Osteoblast (primary cell): ENCODE results near the gene LOXHD1. TPM values are rescaled to one million over a fixed set of nuclear protein-coding genes. Genes with fewer than 3 reads are reported as not detected.
A peak's percentile ranks its signal among the peaks of the same experiment; 100 is the strongest.

ENCODE experiments used
- DNase-seq: peaks from one replicate; pipeline ENCODE4 v3.0.0; 2011; ENCODE audit warnings: low spot score, mixed read lengths; ENCODE audit not compliant: insufficient read length; ENCODE audit errors: missing footprints
- H2AFZ ChIP-seq: 2 replicates; pipeline ENCODE4 v1.6.0; 2011; ENCODE audit warnings: mild to moderate bottlenecking, low read length
- H3K27ac ChIP-seq: 2 replicates; pipeline ENCODE4 v1.5.1; 2011; ENCODE audit warnings: mild to moderate bottlenecking, low read depth, low read length, moderate library complexity
- H3K27me3 ChIP-seq: 2 replicates; pipeline ENCODE4 v1.6.0; 2012; ENCODE audit warnings: mild to moderate bottlenecking, control low read depth, inconsistent platforms, low read length, moderate library complexity; ENCODE audit not compliant: insufficient read depth
- H3K36me3 ChIP-seq: 2 replicates; pipeline ENCODE4 v1.5.1; 2011; ENCODE audit warnings: mild to moderate bottlenecking, low read length, control low read depth, moderate library complexity; ENCODE audit not compliant: insufficient read depth
- H3K4me1 ChIP-seq: 2 replicates; pipeline ENCODE4 v1.5.1; 2011; ENCODE audit warnings: mild to moderate bottlenecking, low read length, control low read depth, moderate library complexity; ENCODE audit not compliant: insufficient read depth
- H3K4me2 ChIP-seq: 2 replicates; pipeline ENCODE4 v1.6.0; 2011; ENCODE audit warnings: mild to moderate bottlenecking, low read length; ENCODE audit not compliant: insufficient read depth
- H3K4me3 ChIP-seq: fragments of 200-600 bp; sonication (generic); 3 replicates; pipeline ENCODE4 v1.5.1; 2012; ENCODE audit warnings: mild to moderate bottlenecking, low read length, inconsistent platforms; ENCODE audit not compliant: insufficient read depth
- H3K79me2 ChIP-seq: 2 replicates; pipeline ENCODE4 v1.6.0; 2012; ENCODE audit warnings: mild to moderate bottlenecking, low read length, control low read depth, inconsistent platforms; ENCODE audit not compliant: insufficient read depth
- H3K9me3 ChIP-seq: 2 replicates; pipeline ENCODE4 v1.5.1; 2011; ENCODE audit warnings: low read depth, low read length, control low read depth
- H4K20me1 ChIP-seq: 2 replicates; pipeline ENCODE4 v1.6.0; 2012; ENCODE audit warnings: mild to moderate bottlenecking, low read length, control low read depth; ENCODE audit not compliant: insufficient read depth
- total RNA-seq: library from RNA; depleted of rRNA; stranded (reverse); fragments of >200 nt; gene quantifications from 2 replicates; pipeline ENCODE4 v1.2.3, GENCODE V29; 2012
- TF ChIP-seq, protein P1 (sequence below): IDR thresholded peaks from 2 replicates; pipeline ENCODE4 v1.5.1; 2011; ENCODE audit warnings: mild to moderate bottlenecking, low read depth, low read length, moderate library complexity; ENCODE audit errors: extremely low read depth

LOXHD1 gene
- total RNA-seq, 1 donor: not detected

DNA sequence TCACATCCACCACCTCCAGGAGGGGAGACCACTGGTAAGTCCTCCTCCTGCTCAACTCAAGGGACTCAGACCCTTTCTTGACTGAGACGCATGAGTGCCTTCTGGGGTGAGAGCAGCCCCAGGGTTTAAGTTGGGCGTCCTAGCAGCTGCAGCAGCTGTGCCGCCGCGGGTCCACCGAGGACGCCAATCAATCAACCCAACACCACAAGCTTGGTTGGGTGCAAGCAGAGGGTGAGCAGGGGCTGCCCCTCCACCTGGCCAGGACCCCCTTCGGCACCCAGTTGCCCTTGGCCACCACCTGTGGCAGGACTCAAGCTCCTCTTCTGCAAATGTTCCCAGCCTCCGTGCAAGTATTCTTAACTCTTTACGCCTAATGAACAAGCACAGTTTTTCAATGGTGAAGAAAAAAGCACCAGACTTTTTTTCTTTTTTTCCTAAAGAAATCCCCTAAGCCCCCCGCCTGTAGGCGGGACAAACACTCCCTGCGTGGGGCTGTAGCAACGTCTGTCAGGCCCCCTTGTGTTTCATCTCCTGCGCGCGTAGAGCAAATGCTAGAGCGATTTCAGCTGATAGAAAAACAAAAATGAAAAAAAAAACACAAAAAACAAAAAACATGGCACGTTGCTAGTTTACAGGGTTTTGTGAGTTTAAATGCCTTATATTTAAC lies 197.1 kb downstream of the LOXHD1 start:
- Histone ChIP-seq H3K4me3 (no peak overlapping the region), H4K20me1 (no peaks in the 10 kb centered on the region), H3K79me2 (no peaks in the 10 kb centered on the region), H3K27ac (no peak overlapping the region), H3K27me3 (no peaks in the 10 kb centered on the region), H3K4me2 (no peak overlapping the region), H3K36me3 (no peaks in the 10 kb centered on the region), H3K9me3 (no peaks in the 10 kb centered on the region), H3K4me1 (no peaks in the 10 kb centered on the region), H2AFZ (no peak overlapping the region)
- DNase-seq: no peak
- TF ChIP-seq, protein P1, sequence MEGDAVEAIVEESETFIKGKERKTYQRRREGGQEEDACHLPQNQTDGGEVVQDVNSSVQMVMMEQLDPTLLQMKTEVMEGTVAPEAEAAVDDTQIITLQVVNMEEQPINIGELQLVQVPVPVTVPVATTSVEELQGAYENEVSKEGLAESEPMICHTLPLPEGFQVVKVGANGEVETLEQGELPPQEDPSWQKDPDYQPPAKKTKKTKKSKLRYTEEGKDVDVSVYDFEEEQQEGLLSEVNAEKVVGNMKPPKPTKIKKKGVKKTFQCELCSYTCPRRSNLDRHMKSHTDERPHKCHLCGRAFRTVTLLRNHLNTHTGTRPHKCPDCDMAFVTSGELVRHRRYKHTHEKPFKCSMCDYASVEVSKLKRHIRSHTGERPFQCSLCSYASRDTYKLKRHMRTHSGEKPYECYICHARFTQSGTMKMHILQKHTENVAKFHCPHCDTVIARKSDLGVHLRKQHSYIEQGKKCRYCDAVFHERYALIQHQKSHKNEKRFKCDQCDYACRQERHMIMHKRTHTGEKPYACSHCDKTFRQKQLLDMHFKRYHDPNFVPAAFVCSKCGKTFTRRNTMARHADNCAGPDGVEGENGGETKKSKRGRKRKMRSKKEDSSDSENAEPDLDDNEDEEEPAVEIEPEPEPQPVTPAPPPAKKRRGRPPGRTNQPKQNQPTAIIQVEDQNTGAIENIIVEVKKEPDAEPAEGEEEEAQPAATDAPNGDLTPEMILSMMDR: no peak

DNA sequence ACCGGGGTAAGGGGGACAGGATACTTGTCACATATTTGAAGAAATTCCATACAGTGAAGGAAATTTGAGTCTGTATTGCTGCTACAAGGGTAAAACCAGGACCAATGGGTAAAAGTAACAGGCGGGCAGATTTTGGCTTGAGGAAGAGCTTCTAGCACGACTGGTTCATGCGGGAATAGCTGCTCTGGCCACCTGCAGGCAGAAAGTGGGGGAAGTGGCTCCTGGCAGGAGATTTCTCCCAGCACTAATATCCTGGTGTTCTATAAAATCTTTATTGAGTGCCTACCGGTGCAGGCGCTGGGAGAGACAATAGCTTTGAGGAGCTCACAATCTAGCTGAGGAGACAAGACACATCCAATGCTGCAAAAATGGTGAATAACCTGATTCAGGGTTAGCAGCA lies 198.5 kb downstream of the LOXHD1 start:
- H3K36me3 ChIP-seq: no peaks in the 10 kb centered on the region
- TF ChIP-seq, protein P1: no peak
- no peak overlapping the region for H3K27ac ChIP-seq
- H4K20me1 ChIP-seq: no peaks in the 10 kb centered on the region
- H3K4me1 ChIP-seq: no peaks in the 10 kb centered on the region
- H3K4me2 ChIP-seq: no peak overlapping the region
- no peak overlapping the region for H3K4me3 ChIP-seq
- no peak overlapping the region for H2AFZ ChIP-seq
- DNase-seq: no peak
- no peaks in the 10 kb centered on the region for H3K9me3 ChIP-seq
- no peaks in the 10 kb centered on the region for H3K79me2 ChIP-seq
- H3K27me3 ChIP-seq: no peaks in the 10 kb centered on the region

DNA sequence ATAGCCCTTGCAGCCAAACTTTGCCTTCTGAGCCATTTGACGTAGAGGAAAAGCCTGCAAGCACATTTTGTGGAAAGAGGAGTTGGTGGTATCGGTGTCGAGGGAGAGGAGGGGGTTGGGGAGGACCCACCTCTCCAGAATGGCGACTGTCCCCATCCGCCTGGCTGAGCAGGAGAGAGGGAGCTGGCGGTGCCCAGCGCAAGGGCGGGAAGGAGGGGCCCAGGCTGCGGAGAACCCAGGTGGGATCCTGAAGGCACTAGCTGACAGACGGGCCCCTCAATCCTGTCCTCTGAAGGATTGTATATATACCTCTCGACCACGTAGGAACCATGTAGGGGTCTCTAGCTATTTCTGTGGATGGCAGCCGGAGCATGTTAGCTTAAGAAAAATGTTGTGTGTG lies 200.3 kb downstream of the LOXHD1 start:
- no peak for DNase-seq
- H3K79me2 ChIP-seq: no peaks in the 10 kb centered on the region
- no peaks in the 10 kb centered on the region for H3K36me3 ChIP-seq
- H4K20me1 ChIP-seq: no peaks in the 10 kb centered on the region
- H3K27me3 ChIP-seq: no peaks in the 10 kb centered on the region
- H3K4me1 ChIP-seq: no peaks in the 10 kb centered on the region
- TF ChIP-seq, protein P1: no peak
- H3K27ac ChIP-seq: no peak overlapping the region
- H3K4me2 ChIP-seq: no peak overlapping the region
- no peak overlapping the region for H3K4me3 ChIP-seq
- H3K9me3 ChIP-seq: no peaks in the 10 kb centered on the region
- no peak overlapping the region for H2AFZ ChIP-seq

DNA sequence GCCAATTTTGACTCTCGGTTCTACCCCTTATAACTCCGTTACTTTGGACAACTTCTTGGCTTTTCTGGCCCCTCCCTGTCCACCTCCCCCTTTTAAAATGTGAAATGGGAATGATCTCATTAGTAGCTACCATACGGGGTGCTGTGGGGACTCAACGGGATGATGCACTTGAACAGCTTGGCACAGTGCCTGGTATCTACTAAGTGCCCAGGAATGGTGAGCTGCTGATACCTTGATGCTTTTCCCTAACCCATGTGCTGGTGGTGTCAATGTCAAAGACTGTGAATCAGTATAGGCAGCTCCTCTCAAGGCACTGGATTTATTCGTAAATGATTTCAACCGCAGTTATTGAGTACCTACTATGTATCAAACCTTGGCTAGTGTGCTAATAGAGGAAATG lies 204.2 kb downstream of the LOXHD1 start:
- H3K27me3 ChIP-seq: no peaks in the 10 kb centered on the region
- H2AFZ ChIP-seq: no peak overlapping the region
- H3K79me2 ChIP-seq: no peaks in the 10 kb centered on the region
- H4K20me1 ChIP-seq: no peaks in the 10 kb centered on the region
- no peaks in the 10 kb centered on the region for H3K4me1 ChIP-seq
- no peak overlapping the region for H3K27ac ChIP-seq
- H3K9me3 ChIP-seq: no peaks in the 10 kb centered on the region
- H3K36me3 ChIP-seq: no peaks in the 10 kb centered on the region
- peak; percentile 43 for DNase-seq
- TF ChIP-seq, protein P1: no peak
- no peak overlapping the region for H3K4me2 ChIP-seq
- H3K4me3 ChIP-seq: no peak overlapping the region
